Transverse colon (tissue), 3 donors: ENCODE results near the gene RSPO3.
"Not testable (repeated sequence)": the region's sequence is repeated elsewhere in the genome, so short reads cannot be mapped to it uniquely, and the experiment has no call there.

Experiments used
- CTCF ChIP-seq, 5 experiments: fragments of 200-600 bp in 3 of 5; fragments of 450-650 bp in 2 of 5; sonication (generic) in 3 of 5; IDR thresholded peaks; 1 replicate in 2 of 5; 2 replicates in 3 of 5; pipeline ENCODE4 v1.5.1; 2016 to 2017; ENCODE audit warnings: antibody characterized with exemption in 5 of 5, inconsistent platforms in 3 of 5, mild to moderate bottlenecking in 2 of 5, moderate library complexity in 1 of 5
- POLR2A ChIP-seq: fragments of 450-650 bp; IDR thresholded peaks from one replicate; pipeline ENCODE4 v1.6.1; 2016; ENCODE audit warnings: antibody characterized with exemption, mild to moderate bottlenecking, moderate library complexity

GRCh38 chr6:127214531-127214930, 96.1 kb downstream of the RSPO3 start:
- TF ChIP-seq CTCF (IDR thresholded peaks at IDR 0.05); POLR2A: not testable (repeated sequence)
